H1 (cell line): ENCODE data around the gene MANF.

ENCODE experiments used
- CREB1 ChIP-seq: IDR thresholded peaks from 2 replicates; pipeline ENCODE4 v1.6.1; 2012; ENCODE audit warnings: inconsistent platforms
- CTCF ChIP-seq, 3 experiments: IDR thresholded peaks; 1 replicate in 2 of 3; 2 replicates in 1 of 3; pipeline versions ENCODE4 v1.5.1 to v1.6.1; 2011; ENCODE audit warnings: low read length in 3 of 3, mild to moderate bottlenecking in 3 of 3, inconsistent platforms in 2 of 3, low read depth in 1 of 3, moderate library complexity in 1 of 3; ENCODE audit not compliant: insufficient read depth in 1 of 3; ENCODE audit errors: control extremely low read depth in 1 of 3

- TF ChIP-seq CTCF (IDR thresholded peaks at IDR 0.05; ENCODE audit: control extremely low read depth in 1 of 3, insufficient read depth in 1 of 3, low read depth in 1 of 3, low read length in 3 of 3) (no peak), CREB1 (no peak)
Observed at GRCh38 chr3:51395493-51396213, 10.6 kb downstream of the MANF start.
